K562 (cell line): ENCODE results near the gene PLD1. TPM values are rescaled to one million over a fixed set of nuclear protein-coding genes. Genes with fewer than 3 reads are reported as not detected.

Experiments
- BCL6 ChIP-seq: fragments of 250-450 bp; sonication (Bioruptor Pico); IDR thresholded peaks from 2 replicates; pipeline ENCODE4 v1.4.0; 2020
- DPF2 ChIP-seq: fragments of 450-650 bp; IDR thresholded peaks from 2 replicates; pipeline ENCODE4 v1.6.1; 2016
- E4F1 ChIP-seq: fragments of 250-450 bp; sonication (Bioruptor Pico); IDR thresholded peaks from 2 replicates; pipeline ENCODE4 v1.5.0; 2021; ENCODE audit warnings: mild to moderate bottlenecking, borderline replicate concordance
- GABPB2 ChIP-seq: fragments of 250-450 bp; sonication (Bioruptor Pico); conservative IDR thresholded peaks from 2 replicates; pipeline ENCODE4 v1.5.1; 2021; ENCODE audit warnings: mild to moderate bottlenecking
- GTF2F1 ChIP-seq: IDR thresholded peaks from 2 replicates; pipeline ENCODE4 v1.6.1; 2011; ENCODE audit warnings: low read depth, low read length, improper control_type of control experiment
- ILF3 ChIP-seq: fragments of 450-650 bp; IDR thresholded peaks from 2 replicates; pipeline ENCODE4 v1.6.1; 2018; ENCODE audit warnings: antibody characterized with exemption, mild to moderate bottlenecking, moderate library complexity, borderline replicate concordance
- NCOA4 ChIP-seq: fragments of 450-650 bp; IDR thresholded peaks from 2 replicates; pipeline ENCODE4 v1.6.1; 2018; ENCODE audit warnings: mild to moderate bottlenecking; ENCODE audit not compliant: partially characterized antibody
- POLR3G ChIP-seq: IDR thresholded peaks from 2 replicates; pipeline ENCODE4 v1.6.1; 2011; ENCODE audit not compliant: insufficient read length, insufficient replicate concordance; ENCODE audit errors: extremely low read depth
- PREB ChIP-seq: sonication (generic); formaldehyde crosslinking; IDR thresholded peaks from 2 replicates; pipeline ENCODE4 v1.8.1; 2023; ENCODE audit warnings: mild to moderate bottlenecking, missing genetic modification reagents
- PTBP1 ChIP-seq: fragments of 200-400 bp; formaldehyde crosslinking; IDR thresholded peaks from 2 replicates; pipeline ENCODE4 v1.6.1; 2017; ENCODE audit warnings: low read depth, low read length
- RBM39 ChIP-seq: fragments of 200-400 bp; formaldehyde crosslinking; optimal IDR thresholded peaks from 2 replicates; pipeline ENCODE3; 2018; ENCODE audit warnings: low read depth, low read length
- SMAD3 ChIP-seq: fragments of 450-650 bp; formaldehyde crosslinking; conservative IDR thresholded peaks from 2 replicates; pipeline ENCODE4 v1.4.0; 2020; ENCODE audit warnings: mild to moderate bottlenecking
- SMARCB1 ChIP-seq: IDR thresholded peaks from 2 replicates; pipeline ENCODE4 v1.6.1; 2011; ENCODE audit warnings: improper control_type of control experiment, low read depth; ENCODE audit not compliant: insufficient read length
- SNRNP70 ChIP-seq: fragments of 200-400 bp; formaldehyde crosslinking; optimal IDR thresholded peaks from 2 replicates; pipeline ENCODE3; 2017; ENCODE audit warnings: low read depth, low read length
- SRSF9 ChIP-seq: fragments of 200-400 bp; formaldehyde crosslinking; IDR thresholded peaks from 2 replicates; pipeline ENCODE4 v1.6.1; 2017; ENCODE audit warnings: low read depth, low read length, borderline replicate concordance
- TBL1XR1 ChIP-seq, 2 experiments: IDR thresholded peaks; 2 replicates each; pipeline ENCODE4 v1.6.1; 2012; ENCODE audit warnings: improper control_type of control experiment in 2 of 2, low read length in 2 of 2, mild to moderate bottlenecking in 1 of 2
- TEAD2 ChIP-seq: fragments of 450-650 bp; IDR thresholded peaks from 2 replicates; pipeline ENCODE4 v1.6.1; 2016; ENCODE audit warnings: missing genetic modification characterization, control low read depth, missing compliant biosample characterization
- VEZF1 ChIP-seq: fragments of 200-800 bp; sonication (Bioruptor generic); IDR thresholded peaks from 2 replicates; pipeline ENCODE4 v1.6.1; 2017; ENCODE audit warnings: missing genetic modification characterization, missing compliant biosample characterization
- ZC3H4 ChIP-seq: sonication (generic); formaldehyde crosslinking; IDR thresholded peaks from 2 replicates; pipeline ENCODE4 v1.9.0; 2021; ENCODE audit warnings: missing genetic modification reagents, borderline replicate concordance
- ZHX1 ChIP-seq: fragments of 150-350 bp; conservative IDR thresholded peaks from 2 replicates; pipeline ENCODE4 v1.6.1; 2014; ENCODE audit warnings: low read length
- ZNF224 ChIP-seq: sonication (generic); formaldehyde crosslinking; IDR thresholded peaks from 2 replicates; pipeline ENCODE4 v1.8.0; 2022; ENCODE audit warnings: mild to moderate bottlenecking, missing genetic modification reagents
- ZNF717 ChIP-seq: fragments of 250-450 bp; sonication (Bioruptor Pico); IDR thresholded peaks from 2 replicates; pipeline ENCODE4 v1.5.0; 2021
- polyA plus RNA-seq, 8 experiments: library from polyadenylated mRNA; depleted of rRNA in 4 of 8; stranded (reverse) in 5 of 8; unstranded in 3 of 8; fragments of >200 nt; fragmentation: Nextera tagmentation in 2 of 8; fragmentation: Illumina TruSeq in 1 of 8; extraction: Ambion mirVana in 2 of 8; extraction: Trizol in 1 of 8; gene quantifications; 2 replicates each; pipeline versions ENCODE4 v1.2.1 to v1.2.3, GENCODE V29; 2011 to 2014; ENCODE audit warnings: inconsistent platforms in 1 of 8, missing spikeins in 1 of 8
- total RNA-seq, 7 experiments: library from RNA; depleted of rRNA in 6 of 7; stranded (reverse); fragments of >200 nt in 6 of 7; fragmentation: Illumina TruSeq in 2 of 7; extraction: Trizol in 2 of 7; gene quantifications; 2 replicates each; pipeline versions ENCODE4 v1.2.1 to v1.2.3, GENCODE V29; 2011 to 2021; ENCODE audit warnings: low replicate concordance in 1 of 7

The PLD1 gene
- total and polyA plus RNA-seq, 9 of the 15 experiments (the other 6 are each of a cell fraction or from before 2014, with no cell fraction given), result 8.4 to 26.1 (median 18.6) TPM

GRCh38 chr3:171813897-171814460 lies 3.7 kb upstream of the PLD1 start (continued):
- TF ChIP-seq PREB (CRISPR knock-in tag) (no peak), DPF2 (peak; percentile 87), RBM39 (no peak), ZC3H4 (CRISPR knock-in tag) (no peak), ILF3 (no peak), SRSF9 (no peak), SNRNP70 (no peak), VEZF1 (peak; percentile 31; the same call in 1 of the 2 replicates), SMARCB1 (no peak), GTF2F1 (no peak), ZNF717 (CRISPR knock-in tag) (no peak), ZNF224 (CRISPR knock-in tag) (no peak), E4F1 (no peak), POLR3G (no peak), SMAD3 (CRISPR knock-in tag) (peak; percentile 21), NCOA4 (no peak), ZHX1 (no peak), TEAD2 (tag) (no peak), GABPB2 (CRISPR knock-in tag) (no peak), TBL1XR1 (IDR thresholded peaks at IDR 0.05; ENCODE audit: low read length in 2 of 2) (0 out of 4 replicates have a peak, but pooled peaks of 1 of the 2 experiments have one; percentile 46), BCL6 (CRISPR knock-in tag) (no peak), PTBP1 (no peak)
